GM23338 (cell line): ENCODE results near the gene EYA2. TPM values are rescaled to one million over a fixed set of nuclear protein-coding genes. Genes with fewer than 3 reads are reported as not detected.

ENCODE experiments used
- ATAC-seq: fragments of 200-7000 bp; cut with Tn5 transposase; 3 replicates; pipeline ENCODE4 v1.9.1; 2020
- DNase-seq: peaks from one replicate; pipeline ENCODE4 v3.0.0-alpha.2; 2015; ENCODE audit warnings: low spot score
- H2AFZ ChIP-seq: fragments of 200-600 bp; sonication (generic); 2 replicates; pipeline ENCODE4 v1.8.0; 2016; ENCODE audit warnings: antibody characterized with exemption, mild to moderate bottlenecking, moderate library complexity
- H3F3A ChIP-seq: fragments of 200-600 bp; sonication (generic); replicated peaks from 2 replicates; pipeline ENCODE4 v1.8.0; 2017; ENCODE audit warnings: antibody characterized with exemption, mixed run types, low read depth
- H3K27ac ChIP-seq: fragments of 200-600 bp; sonication (generic); 2 replicates; pipeline ENCODE4 v1.6.1; 2016; ENCODE audit warnings: low read depth
- H3K27me3 ChIP-seq: fragments of 200-600 bp; sonication (generic); 2 replicates; pipeline ENCODE4 v1.8.0; 2016; ENCODE audit warnings: mild to moderate bottlenecking, mixed run types, moderate library complexity; ENCODE audit not compliant: insufficient read depth
- H3K36me3 ChIP-seq: fragments of 200-600 bp; sonication (generic); 2 replicates; pipeline ENCODE4 v1.8.0; 2016; ENCODE audit warnings: mild to moderate bottlenecking; ENCODE audit not compliant: insufficient read depth
- H3K4me1 ChIP-seq: fragments of 200-600 bp; sonication (generic); 2 replicates; pipeline ENCODE4 v1.8.0; 2016; ENCODE audit warnings: mild to moderate bottlenecking, moderate library complexity; ENCODE audit not compliant: insufficient read depth
- H3K4me2 ChIP-seq: fragments of 200-600 bp; sonication (generic); 2 replicates; pipeline ENCODE4 v1.7.1; 2017; ENCODE audit warnings: mixed run types
- H3K4me3 ChIP-seq: fragments of 200-600 bp; sonication (generic); 2 replicates; pipeline ENCODE4 v1.6.1; 2016; ENCODE audit warnings: mixed run types
- H3K79me2 ChIP-seq: fragments of 200-600 bp; sonication (generic); replicated peaks from 2 replicates; pipeline ENCODE4 v1.8.0; 2017; ENCODE audit warnings: mild to moderate bottlenecking; ENCODE audit not compliant: insufficient read depth
- H3K9me2 ChIP-seq: fragments of 200-600 bp; sonication (generic); 2 replicates; pipeline ENCODE4 v1.8.0; 2017; ENCODE audit not compliant: insufficient read depth
- H4K20me1 ChIP-seq: fragments of 200-600 bp; sonication (generic); replicated peaks from 2 replicates; pipeline ENCODE4 v1.8.0; 2017; ENCODE audit warnings: mild to moderate bottlenecking; ENCODE audit not compliant: insufficient read depth
- H3K27ac Mint-ChIP-seq: 2 replicates; pipeline ENCODE4 v1.8.0; 2020; ENCODE audit warnings: inconsistent platforms, mild to moderate bottlenecking, moderate library complexity, mixed read lengths
- H3K27me3 Mint-ChIP-seq: 3 replicates; pipeline ENCODE4 v1.8.0; 2022; ENCODE audit warnings: low read depth, mild to moderate bottlenecking, moderate library complexity, mixed read lengths, inconsistent platforms; ENCODE audit not compliant: insufficient read depth, poor library complexity
- H3K36me3 Mint-ChIP-seq: 3 replicates; pipeline ENCODE4 v1.8.0; 2021; ENCODE audit warnings: low read depth, mild to moderate bottlenecking, inconsistent platforms, moderate library complexity, mixed read lengths
- H3K4me1 Mint-ChIP-seq: 3 replicates; pipeline ENCODE4 v1.8.0; 2020; ENCODE audit warnings: mild to moderate bottlenecking, inconsistent platforms, mixed read lengths
- H3K4me3 Mint-ChIP-seq: 3 replicates; pipeline ENCODE4 v1.8.0; 2021; ENCODE audit warnings: moderate library complexity, mild to moderate bottlenecking, inconsistent platforms, mixed read lengths
- H3K9me3 Mint-ChIP-seq: 3 replicates; pipeline ENCODE4 v1.8.0; 2020; ENCODE audit warnings: moderate library complexity, mild to moderate bottlenecking, inconsistent platforms, mixed read lengths
- EZH2 ChIP-seq: fragments of 200-600 bp; sonication (generic); IDR thresholded peaks from one replicate; pipeline ENCODE4 v1.8.0; 2017; ENCODE audit warnings: antibody characterized with exemption, mild to moderate bottlenecking, low read depth; ENCODE audit not compliant: unreplicated experiment
- EZH2phosphoT487 ChIP-seq: fragments of 200-600 bp; sonication (generic); IDR thresholded peaks from one replicate; pipeline ENCODE4 v1.8.1; 2018; ENCODE audit warnings: antibody characterized with exemption; ENCODE audit not compliant: unreplicated experiment
- JUNB ChIP-seq: IDR thresholded peaks from one replicate; pipeline ENCODE4 v1.6.1; 2016; ENCODE audit warnings: antibody characterized with exemption; ENCODE audit not compliant: unreplicated experiment
- NANOG ChIP-seq: IDR thresholded peaks from 2 replicates; pipeline ENCODE4 v1.6.1; 2016; ENCODE audit warnings: antibody characterized with exemption, borderline replicate concordance
- POLR2AphosphoS5 ChIP-seq: IDR thresholded peaks from 2 replicates; pipeline ENCODE4 v1.6.1; 2016; ENCODE audit warnings: antibody characterized with exemption, low read depth
- STAT1 ChIP-seq: IDR thresholded peaks from one replicate; pipeline ENCODE4 v1.6.1; 2016; ENCODE audit warnings: antibody characterized with exemption; ENCODE audit not compliant: unreplicated experiment
- ZNF114 ChIP-seq: fragments of 250-450 bp; sonication (Bioruptor Pico); IDR thresholded peaks from 2 replicates; pipeline ENCODE4 v1.5.0; 2020; ENCODE audit warnings: mild to moderate bottlenecking, moderate library complexity
- ZNF331 ChIP-seq: fragments of 250-450 bp; sonication (Bioruptor Pico); IDR thresholded peaks from 2 replicates; pipeline ENCODE4 v1.5.0; 2020; ENCODE audit warnings: low read depth, mild to moderate bottlenecking, moderate library complexity
- ZNF462 ChIP-seq: fragments of 250-450 bp; sonication (Bioruptor Pico); IDR thresholded peaks from 2 replicates; pipeline ENCODE4 v1.5.0; 2020; ENCODE audit warnings: mild to moderate bottlenecking, moderate library complexity
- polyA plus RNA-seq: library from polyadenylated mRNA; unstranded; fragments of >200 nt; fragmentation: Nextera tagmentation; extraction: Ambion mirVana; gene quantifications from 2 replicates; pipeline ENCODE4 v1.2.1, GENCODE V29; 2016
- total RNA-seq: library from RNA; depleted of rRNA; stranded (reverse); fragments of >200 nt; shearing (Covaris generic); gene quantifications from 2 replicates; pipeline ENCODE4 v1.2.3, GENCODE V29; 2014

The EYA2 gene
- total and polyA plus RNA-seq, 2 experiments from 2014 or later: 0.50 to 0.56 TPM

- no peak for TF ChIP-seq ZNF462 (CRISPR knock-in tag)
These were observed 266.8 kb downstream of the EYA2 start (continued) for GRCh38 chr20:47161411-47161810.

GRCh38 chr20:47164140-47164539 is 269.5 kb downstream of the EYA2 start:
- no peak overlapping the region for H3K27ac ChIP-seq
- H3K4me1 ChIP-seq: no peaks in the 10 kb centered on the region
- Mint-ChIP-seq H3K36me3 (no peaks in the 10 kb centered on the region), H3K27me3 (no peaks in the 10 kb centered on the region), H3K27ac (no peak overlapping the region), H3K4me1 (no peaks in the 10 kb centered on the region; the same call in 2 of the 3 replicates), H3K4me3 (no peak overlapping the region), H3K9me3 (peaks cover 3% of the 10 kb centered on the region; the same call in 2 of the 3 replicates)
- no peaks in the 10 kb centered on the region for H3K27me3 ChIP-seq
- H4K20me1 ChIP-seq: no peaks in the 10 kb centered on the region
- ATAC-seq (no peak), DNase-seq (no peak)
- 0 out of 2 replicates have a peak, but pooled peaks cover 5% of the 10 kb centered on the region for H3K9me2 ChIP-seq
- no peaks in the 10 kb centered on the region for H3F3A ChIP-seq
- no peak overlapping the region for H3K4me2 ChIP-seq
- no peaks in the 10 kb centered on the region; the same call in 1 of the 2 replicates for H3K36me3 ChIP-seq
- no peaks in the 10 kb centered on the region for H3K79me2 ChIP-seq
- H2AFZ ChIP-seq: no peak overlapping the region
- no peak overlapping the region for H3K4me3 ChIP-seq
- TF ChIP-seq JUNB (no peak), EZH2phosphoT487 (no peak), NANOG (no peak), STAT1 (no peak), ZNF331 (CRISPR knock-in tag) (no peak), POLR2AphosphoS5 (no peak), EZH2 (no peak), ZNF462 (CRISPR knock-in tag) (no peak), ZNF114 (CRISPR knock-in tag) (no peak)
